Measurements from ENCODE around the gene CPNE7.

The CPNE7 gene

DNA sequence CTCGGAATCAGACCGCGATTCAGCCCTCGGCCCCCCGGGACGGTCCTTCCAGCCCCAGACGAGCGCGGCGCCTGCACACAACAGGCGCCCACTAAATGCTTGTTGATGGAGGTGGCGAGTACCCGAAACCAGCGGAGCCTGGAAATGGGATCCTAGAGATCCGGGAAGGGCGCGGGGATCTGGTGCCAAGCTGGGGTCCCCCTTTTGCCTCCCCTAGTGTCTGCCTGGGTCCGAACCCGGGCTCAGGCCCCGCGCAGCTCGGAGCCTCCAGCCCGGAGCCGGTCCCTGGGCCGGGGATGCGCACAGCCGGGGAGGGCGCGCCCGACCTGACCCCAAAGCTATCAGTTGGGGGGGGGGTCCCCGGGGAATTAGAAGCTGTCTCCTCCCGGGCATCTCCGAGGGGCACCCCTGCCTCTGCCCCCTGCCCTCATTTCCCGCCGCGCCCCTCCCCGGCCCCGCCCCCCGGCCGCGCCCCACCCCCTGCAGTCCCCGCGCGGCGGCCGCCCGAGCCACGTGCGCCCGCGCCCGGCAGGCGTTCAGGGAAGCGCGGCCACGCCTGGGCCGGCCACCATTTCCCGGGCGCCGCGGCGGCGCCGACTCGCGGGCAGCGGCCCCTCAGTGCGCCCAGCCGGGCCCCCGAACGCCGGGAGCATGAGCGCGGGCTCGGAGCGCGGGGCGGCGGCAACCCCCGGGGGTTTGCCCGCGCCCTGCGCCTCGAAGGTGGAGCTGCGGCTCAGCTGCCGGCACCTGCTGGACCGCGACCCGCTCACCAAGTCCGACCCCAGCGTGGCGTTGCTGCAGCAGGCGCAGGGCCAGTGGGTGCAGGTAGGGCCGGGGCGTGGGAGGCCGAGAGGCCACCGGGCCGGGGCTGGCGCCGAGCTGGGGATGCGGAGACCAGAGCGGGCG lies at the start of gene CPNE7:
Gene CPNE7, plus strand, starts transcription at position 512 of the 906 bp plus-strand sequence. Its CDS starts 140 bp downstream, at position 652.
- DNase-seq = peak; percentile 1

DNA sequence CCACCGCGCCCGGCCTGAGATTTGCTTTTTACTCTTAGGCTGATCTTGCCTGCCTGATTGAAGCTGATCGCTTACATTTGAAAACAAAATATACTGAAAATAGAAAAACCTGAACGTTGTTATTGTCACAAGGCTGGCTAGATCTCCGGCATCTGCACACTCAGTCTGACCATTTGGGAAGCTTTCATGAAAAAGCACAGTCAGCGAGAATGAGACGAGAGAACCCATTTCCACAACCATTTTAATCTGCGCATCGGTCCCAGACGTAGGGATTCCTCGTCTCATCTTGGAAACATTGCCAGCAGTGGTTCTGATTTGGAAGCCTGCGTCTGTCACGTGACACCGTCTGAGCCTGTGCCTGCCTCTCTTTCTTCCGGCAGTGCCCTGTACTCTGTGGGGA lies 46.5 kb upstream of the CPNE7 start:
- no peak for DNase-seq

DNA sequence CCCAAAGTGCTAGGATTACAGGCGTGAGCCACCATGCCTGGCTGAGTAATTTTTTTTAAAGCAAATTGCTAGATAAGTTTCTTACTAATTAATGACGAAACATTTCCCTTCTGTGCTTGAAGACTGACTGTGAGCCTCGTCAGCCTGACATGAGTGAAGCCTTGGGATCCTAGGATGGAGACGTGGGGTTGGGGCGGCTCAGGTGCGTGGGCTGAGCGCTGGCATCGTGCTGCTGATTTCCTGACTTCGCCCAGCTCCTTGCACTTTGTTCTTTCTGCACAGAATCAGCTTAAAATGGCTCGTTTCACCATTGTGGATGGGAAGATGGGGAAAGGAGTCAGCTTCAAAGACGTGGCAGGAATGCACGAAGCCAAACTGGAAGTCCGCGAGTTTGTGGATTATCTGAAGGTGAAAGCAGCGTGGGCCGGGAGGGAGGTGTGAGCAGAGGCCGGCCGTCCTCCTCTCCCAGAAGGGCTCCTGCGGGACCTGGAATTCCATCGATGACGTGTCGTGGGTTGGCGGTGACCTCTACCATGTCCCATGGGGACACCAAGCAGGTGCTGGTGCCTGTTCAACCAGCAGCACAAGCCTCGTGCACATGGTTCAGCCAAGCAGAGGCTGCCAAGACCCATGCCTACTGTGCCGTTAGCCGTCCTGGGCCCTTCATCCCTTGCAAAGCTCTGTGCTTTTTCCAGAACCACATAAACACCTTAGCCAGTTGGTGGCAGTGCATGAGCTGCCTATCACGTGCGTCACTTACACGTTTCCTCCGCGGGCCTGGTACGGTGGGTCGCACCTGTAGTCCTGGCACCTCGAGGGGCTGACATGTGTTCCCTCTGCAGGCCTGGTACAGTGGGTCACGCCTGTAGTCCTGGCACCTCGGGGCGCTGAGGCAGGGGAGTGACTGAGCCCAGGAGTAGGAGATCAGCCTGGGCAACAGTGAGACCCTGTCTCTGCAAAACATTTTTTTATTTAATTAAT lies 44.9 kb upstream of the CPNE7 start:
- DNase-seq = no peak

DNA sequence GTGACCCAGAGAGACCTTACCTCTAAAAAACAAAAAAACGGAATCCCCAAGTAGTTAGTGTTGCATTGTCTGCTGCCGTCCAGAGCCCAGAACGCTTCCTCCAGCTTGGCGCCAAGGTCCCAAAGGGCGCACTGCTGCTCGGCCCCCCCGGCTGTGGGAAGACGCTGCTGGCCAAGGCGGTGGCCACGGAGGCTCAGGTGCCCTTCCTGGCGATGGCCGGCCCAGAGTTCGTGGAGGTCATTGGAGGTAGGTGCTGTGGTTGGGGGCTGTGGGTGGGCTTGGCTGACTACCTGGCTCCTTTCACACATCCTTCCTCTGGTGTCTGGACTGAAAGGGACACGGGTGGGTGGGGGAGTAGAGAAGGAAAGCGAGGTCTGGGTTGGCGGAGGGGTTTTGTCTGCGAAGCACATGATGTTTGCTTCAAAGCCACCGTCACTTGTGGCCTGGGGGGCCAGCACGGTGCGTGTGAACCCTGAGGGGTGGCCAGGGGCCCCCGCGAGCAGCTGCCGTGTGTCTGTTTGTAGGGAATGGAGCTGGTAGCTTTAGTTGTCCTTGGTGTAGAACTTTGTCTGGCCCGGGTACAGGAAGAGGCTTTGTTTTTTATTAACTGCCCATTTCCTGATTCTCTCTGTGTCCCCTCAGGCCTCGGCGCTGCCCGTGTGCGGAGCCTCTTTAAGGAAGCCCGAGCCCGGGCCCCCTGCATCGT lies 43.6 kb upstream of the CPNE7 start:
- DNase-seq = no peak

DNA sequence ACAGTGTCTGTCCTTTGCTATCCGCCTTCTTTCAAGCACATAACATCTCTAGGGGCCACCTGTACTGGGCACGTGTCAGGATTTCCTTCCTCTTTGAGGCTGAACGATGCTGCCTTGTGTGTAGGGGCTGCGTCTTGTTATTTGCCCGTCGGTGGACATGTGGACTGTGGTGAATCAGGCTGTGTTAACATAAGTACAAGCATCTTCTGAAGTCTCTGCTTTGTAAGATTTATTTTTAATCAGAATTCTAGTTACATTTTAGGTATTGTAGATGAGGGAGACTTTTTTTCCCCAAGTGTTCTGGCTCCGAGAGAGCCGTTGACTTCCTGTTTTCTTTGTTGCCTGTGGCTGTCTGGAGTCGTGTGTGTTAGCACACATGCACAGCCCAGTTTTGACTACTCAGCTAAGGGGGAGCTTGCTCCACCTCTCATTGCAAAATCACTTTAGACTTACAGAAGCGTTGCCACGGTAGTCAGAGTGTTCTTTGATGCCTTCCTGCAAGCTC lies 41.3 kb upstream of the CPNE7 start:
- no peak for DNase-seq

DNA sequence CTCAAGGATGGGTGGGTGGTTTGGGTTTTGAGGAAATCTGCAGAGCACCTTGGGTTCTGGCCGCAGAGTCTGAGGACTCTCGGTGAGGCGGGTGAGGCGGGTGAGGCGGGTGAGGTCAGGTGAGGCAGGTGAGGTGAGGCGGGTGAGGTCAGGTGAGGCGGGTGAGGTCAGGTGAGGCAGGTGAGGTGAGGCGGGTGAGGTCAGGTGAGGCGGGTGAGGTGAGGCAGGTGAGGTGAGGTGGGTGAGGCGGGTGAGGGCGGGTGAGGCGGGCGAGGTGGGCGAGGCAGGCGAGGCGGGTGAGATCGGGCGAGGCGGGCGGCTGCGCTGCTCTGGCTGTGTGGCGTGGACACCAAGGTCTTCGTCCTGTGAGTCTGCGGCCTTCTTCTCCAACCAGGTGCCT lies 39.2 kb upstream of the CPNE7 start:
- DNase-seq = no peak

DNA sequence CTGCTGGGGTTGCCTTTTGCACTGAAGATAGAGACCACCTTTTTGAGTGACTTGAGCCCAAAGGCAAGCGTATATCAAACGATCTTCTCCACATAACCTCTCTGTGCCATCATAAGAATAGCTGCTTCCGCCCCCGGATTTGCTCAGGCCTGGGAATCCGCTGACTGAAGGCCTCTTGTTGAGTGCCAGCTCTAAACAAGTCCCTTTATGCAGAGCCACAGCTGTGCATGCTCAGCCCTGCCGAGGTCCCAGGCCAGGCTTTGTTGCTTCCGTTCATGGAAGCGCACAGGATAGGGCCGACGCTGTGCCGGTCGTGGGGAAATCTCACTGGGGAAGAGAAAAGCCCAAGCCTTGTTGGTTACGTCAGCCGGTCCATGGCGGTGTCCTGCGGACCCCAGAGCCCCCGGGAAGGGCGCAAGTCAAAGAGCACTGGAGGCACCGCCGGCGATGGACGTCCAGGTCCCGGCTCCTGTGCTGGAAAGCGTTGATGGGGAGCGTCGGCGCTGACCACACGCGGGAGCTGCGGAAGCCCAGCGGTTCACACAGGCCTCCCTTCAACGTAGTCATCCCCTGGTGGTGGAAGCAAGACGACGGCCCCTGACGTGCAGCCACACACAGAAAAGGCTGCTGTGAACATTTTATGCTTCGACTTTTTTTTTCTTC lies 38.5 kb upstream of the CPNE7 start:
- DNase-seq = no peak

DNA sequence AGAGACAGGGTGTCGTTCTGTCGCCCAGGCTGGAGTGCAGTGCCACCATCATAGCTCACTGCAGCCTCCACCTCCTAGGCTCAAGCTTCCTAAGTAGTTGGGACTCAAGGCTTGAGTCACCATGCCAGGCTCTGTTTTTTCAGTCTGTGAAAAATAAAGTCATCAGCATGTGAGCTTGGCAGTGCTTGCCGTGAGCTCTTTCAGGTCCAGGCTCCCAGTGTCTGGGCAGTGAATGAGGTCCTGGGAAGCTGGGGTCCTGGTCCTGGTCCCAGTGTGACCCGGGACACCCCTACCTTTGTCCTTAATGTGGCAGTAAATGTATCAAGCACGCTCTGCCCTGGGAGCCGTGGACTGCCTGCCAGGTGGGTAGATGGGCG lies 38.0 kb upstream of the CPNE7 start:
- DNase-seq = no peak

DNA sequence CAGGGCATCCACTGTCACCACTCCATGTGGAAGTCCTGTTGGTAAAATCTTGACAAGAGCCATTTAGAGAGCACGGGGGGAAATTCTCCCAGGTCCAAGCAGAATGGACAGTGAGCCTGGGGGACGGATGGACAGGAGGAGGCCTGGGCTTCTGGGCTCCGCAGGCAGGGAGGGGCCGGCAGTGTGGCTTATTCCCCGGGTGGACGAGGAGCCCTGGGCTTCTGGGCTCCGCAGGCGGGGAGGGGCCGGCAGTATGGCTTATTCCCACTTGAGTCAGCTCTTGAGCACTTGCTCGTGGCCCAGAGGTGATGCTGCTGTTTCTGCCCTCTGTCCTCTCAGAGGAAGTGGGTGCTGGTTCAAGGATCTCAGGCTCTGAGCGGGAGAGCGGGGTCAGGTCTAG lies 37.3 kb upstream of the CPNE7 start:
- no peak for DNase-seq

DNA sequence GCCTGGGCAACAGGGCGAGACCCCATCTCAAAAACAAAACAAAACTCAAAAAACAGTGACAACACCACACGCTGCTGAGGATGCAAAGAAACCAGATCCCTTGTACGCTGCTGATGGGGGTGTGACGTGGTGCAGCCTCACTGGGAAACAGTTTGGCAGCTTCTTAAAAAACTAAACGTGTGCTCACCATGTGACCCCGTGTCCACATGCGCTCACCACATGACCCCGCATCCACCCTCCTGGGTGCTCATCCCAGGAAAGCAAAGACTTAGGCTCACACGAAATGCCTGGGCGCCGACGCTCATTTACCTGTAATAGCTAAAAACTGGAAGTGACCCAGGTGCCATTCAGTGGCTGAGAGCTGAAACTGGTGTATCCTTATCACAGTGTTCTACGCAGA lies 35.0 kb upstream of the CPNE7 start:
- DNase-seq = no peak

DNA sequence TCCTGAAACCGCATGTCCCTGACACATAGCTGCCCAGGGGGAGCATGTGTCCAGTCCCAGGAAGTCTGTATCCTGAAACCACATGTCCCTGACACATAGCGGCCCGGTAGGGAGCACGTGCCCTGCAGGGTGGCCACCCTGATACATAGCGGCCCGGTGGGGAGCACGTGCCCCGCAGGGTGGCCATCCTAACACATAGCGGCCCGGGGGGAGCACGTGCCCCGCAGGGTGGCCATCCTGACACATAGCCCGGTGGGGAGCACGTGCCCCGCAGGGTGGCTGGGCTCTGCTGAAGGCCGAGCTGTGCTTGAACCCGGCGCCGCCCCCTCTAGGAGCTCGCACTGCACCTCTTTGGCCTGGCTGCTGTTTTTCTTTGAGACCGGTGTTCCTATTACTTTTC lies 33.8 kb upstream of the CPNE7 start:
- DNase-seq = no peak

DNA sequence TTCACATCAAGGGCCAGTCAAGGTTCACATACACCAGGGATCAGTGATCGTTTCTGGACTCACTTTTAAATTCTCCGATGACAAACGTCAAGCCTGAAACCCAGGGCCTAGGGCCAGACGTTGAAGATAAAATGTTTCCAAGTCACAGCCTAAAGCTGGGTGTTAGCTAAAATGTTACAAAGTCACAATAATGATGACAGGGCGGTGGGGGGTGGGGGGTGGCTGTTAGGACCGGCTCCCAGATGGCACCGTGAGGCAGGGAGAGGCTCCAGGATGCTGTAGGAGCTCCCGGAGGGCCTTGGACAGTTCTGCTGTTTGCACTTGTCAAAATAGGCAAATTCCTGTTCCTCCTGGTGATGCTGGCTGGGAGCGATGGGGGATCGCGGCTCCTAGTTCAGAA lies 31.4 kb upstream of the CPNE7 start:
- no peak for DNase-seq

DNA sequence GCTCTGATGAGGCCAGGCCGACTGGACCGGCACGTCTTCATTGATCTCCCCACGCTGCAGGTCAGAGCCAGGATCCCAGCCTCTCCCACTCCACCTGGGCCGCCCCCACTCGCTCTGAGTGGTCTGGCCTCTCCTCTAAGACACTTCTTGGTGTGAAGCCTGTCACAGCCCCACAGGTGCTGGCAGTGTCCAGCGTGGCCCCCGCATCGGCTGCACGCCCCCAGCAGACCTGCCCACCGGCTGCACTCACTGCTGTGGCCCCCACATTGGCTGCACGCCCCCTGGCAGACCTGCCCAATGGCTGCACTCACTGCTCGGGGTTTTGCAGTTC lies 30.9 kb upstream of the CPNE7 start:
- no peak for DNase-seq

DNA sequence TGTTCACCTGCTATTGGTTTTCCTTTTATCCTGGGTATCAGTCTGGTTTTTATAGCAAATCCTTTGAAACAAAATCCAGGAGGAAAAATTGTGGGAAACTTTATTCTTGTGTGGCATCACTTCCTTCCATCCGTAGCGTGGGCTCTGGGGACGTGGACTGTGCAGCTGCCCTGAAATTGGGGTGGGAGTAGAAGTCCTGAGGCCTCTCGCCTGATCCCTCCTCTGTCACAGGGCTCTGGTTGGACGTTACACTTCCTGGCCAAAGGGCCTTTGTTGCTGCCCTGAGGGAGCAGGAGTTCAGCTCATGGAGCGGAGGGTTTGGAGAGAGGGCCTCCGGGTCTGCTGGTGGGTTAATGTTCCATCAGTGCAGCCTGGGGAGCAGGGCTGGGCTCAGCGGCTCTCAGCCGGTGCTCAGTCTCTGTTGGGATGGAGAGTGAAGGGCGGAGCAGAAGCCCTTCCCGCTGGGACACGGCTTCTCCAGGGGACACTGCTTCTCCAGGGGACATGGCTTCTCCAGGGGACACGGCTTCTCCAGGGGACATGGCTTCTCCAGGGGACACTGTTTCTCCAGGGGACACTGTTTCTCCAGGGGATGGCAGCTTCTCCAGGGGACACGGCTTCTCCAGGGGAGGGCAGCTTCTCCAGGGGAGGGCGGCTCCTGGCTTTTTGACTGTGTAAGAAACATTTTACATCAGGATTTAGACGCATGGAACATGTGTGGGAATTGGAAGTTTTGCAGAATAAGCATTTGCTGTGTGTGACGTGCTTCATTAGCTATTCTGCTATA lies 30.3 kb upstream of the CPNE7 start:
- no peak for DNase-seq

DNA sequence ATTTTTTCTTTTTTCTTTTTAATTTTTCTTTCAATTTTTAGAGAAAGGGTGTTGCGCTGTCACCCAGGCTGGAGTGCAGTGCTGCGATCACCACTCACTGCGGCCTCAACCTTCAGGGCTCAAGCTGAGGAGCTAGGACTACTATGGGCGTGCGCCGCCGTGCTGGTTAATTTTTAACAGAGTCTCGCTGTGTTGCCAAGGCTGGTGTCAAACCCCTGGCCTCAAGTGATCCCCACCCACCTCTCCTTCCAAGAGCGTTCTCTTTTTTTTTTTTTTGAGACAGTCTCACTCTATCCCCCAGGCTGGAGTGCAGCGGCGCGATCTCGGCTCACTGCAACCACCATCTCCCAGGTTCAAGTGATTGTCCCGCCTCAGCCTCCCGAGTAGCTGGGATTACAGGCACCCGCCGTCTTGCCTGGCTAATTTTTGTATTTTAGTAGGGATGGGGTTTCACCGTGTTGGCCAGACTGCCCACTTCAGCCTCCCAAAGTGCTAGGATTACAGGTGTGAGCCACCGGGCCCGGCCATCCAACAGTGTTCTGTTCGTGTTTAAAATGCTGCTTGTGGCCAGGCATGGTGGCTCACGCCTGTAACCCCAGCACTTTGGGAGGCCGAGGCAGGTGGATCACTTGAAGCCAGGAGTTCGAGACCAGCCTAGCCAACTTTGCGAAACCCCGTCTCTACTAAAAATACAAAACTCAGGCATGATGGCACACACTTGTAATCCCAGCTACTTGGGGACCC lies 29.6 kb upstream of the CPNE7 start:
- no peak for DNase-seq

DNA sequence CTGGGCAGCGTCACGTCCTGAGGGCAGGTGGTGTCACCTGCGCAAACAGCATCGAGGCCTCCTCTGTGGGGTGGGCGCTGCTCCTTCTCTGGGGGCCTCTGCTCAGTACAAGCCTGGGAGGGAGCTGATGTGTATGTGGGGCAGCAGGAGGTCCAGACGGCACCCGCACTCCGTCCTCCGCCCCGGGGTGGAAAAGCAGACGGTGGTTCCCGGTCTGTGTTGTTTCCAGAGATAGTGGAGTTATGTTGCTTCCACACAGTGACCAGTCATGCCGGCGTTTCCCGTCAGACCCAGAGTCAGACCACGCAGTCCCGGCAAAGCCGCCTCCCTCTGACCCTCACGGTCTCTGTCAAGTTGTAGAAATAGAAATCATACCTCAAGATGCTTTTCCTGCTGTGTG lies 28.8 kb upstream of the CPNE7 start:
- no peak for DNase-seq

DNA sequence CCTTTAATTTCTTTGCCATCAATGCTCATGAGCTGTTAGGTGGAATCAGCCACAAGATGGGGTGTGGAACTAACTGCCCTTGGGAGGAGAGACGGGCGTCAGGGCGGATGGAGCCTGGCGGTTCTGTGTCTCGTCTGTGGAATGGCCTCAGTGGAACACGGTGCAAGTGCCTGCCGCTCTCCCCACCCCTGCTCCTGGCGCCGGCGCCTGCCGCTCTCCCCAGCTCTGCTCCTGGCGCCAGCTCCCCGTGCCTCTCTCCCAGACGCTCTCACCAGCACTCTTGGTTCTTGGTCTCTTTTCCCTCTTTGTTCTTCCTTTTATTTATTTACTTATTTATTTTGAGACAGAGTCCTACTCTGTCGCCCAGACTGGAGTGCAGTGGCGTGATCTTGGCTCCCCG lies 28.3 kb upstream of the CPNE7 start:
- no peak for DNase-seq

DNA sequence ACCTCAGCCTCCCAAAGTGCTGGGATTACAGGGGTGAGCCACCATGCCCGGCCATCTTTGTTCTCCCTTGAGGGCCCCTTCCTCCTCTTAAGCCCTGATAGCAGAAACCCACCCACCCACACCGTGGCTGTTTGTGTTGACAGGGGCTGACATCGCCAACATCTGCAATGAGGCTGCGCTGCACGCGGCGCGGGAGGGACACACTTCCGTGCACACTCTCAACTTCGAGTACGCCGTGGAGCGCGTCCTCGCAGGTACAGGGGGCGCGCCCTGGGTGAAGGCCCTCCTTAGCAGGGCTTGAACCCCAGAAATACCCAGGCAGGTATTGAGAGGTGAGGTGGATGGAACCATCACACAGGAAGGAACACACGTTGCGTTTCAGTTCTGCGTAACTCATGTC lies 27.7 kb upstream of the CPNE7 start:
- DNase-seq = no peak

DNA sequence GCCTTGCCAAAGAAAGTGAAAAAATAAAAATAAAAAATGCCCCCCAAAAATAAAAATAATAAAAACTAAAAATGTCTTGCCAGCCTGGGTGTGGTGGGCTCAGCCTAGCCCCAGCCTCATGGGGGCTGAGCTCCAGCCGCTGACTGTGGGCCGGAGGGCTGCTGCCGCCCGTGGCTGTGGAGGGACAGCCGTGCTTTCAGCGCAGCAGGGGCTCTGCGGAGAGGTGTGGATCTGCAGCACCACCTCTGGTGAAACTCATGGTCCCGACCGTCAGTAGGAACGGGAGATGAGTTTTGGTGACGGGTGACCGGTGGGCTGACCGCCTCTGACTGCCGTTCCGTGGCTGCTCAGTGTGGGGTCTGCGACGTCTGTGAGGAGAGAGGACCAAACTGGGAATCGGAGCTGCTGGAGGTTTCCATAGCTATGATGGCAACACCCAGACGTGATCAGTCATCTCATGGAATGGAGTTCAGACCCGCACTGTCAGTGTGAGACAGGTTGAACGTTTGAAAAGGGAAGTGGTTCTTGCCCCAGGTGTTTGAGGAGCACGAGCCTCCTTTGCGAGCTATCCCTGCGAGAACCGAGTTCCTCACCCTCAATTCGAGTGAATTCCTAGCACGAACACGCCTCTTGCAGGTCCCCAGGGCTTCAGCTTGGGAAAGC lies 27.1 kb upstream of the CPNE7 start:
- DNase-seq = no peak

DNA sequence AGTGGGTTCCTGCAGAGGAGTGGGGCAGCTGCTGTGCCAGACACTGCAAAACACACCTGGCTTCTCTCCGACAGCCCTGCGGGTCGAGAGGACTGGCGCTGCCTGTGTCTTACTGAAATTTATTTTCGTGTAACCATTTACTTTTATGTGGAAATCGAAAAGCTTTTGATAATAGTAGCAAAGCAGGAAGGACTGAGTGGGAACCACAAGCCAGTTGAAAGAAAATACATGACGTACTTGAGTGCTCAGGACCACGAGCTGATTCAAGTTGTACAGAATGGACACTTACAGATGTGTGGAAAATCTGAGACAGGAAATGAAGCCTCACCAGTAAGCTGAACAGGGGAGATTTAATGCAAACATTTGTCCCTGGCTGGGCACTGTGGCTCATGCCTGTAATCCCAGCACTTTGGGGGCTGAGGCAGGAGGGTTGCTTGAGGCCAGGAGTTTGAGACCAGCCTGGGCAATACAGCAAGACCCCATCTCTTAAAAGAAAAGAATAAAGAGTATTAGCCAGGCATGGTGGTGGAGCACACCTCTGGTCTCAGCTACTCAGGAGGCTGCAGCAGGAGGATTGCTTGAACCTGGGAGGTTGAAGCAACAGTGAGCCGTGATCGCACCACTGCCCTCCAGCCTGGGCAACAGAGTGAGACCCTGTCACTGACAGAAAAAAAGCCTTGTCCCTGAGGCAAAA lies 26.4 kb upstream of the CPNE7 start:
- DNase-seq = no peak
